Neural progenitor cell (in vitro differentiated cells): ENCODE data around the gene HDDC2. TPM values are rescaled to one million over a fixed set of nuclear protein-coding genes. Genes with fewer than 3 reads are reported as not detected.

Experiments
- DNase-seq: peaks from one replicate; pipeline ENCODE4 v3.0.0-alpha.2; 2016; ENCODE audit warnings: low spot score
- H2AFZ ChIP-seq: fragments of 200-600 bp; sonication (generic); replicated peaks from 2 replicates; pipeline ENCODE4 v1.6.1; 2016; ENCODE audit warnings: antibody characterized with exemption
- H3F3A ChIP-seq: fragments of 200-600 bp; sonication (generic); 2 replicates; pipeline ENCODE4 v1.6.1; 2016; ENCODE audit warnings: antibody characterized with exemption, low read depth
- H3K27ac ChIP-seq: fragments of 200-600 bp; sonication (generic); 2 replicates; pipeline ENCODE4 v1.5.1; 2016; ENCODE audit warnings: mild to moderate bottlenecking
- H3K27me3 ChIP-seq: fragments of 200-600 bp; sonication (generic); 2 replicates; pipeline ENCODE4 v1.6.1; 2016; ENCODE audit warnings: mild to moderate bottlenecking, moderate library complexity
- H3K36me3 ChIP-seq: fragments of 200-600 bp; sonication (generic); 2 replicates; pipeline ENCODE4 v1.5.1; 2016
- H3K4me1 ChIP-seq: fragments of 200-600 bp; sonication (generic); 2 replicates; pipeline ENCODE4 v1.6.1; 2016; ENCODE audit warnings: mixed run types
- H3K4me2 ChIP-seq: fragments of 200-600 bp; sonication (generic); 2 replicates; pipeline ENCODE4 v1.6.1; 2016
- H3K4me3 ChIP-seq: fragments of 200-600 bp; sonication (generic); 2 replicates; pipeline ENCODE4 v1.5.1; 2016
- H3K79me2 ChIP-seq: fragments of 200-600 bp; sonication (generic); 2 replicates; pipeline ENCODE4 v1.6.1; 2016; ENCODE audit warnings: low read depth
- H3K9ac ChIP-seq: fragments of 200-600 bp; sonication (generic); 2 replicates; pipeline ENCODE4 v1.6.1; 2016
- H3K9me3 ChIP-seq: fragments of 200-600 bp; sonication (generic); 2 replicates; pipeline ENCODE4 v1.5.1; 2016; ENCODE audit warnings: low read depth
- H4K20me1 ChIP-seq: fragments of 200-600 bp; sonication (generic); 2 replicates; pipeline ENCODE4 v1.6.1; 2016; ENCODE audit warnings: low read depth
- H3K27ac Mint-ChIP-seq: 3 replicates; pipeline ENCODE4 v1.8.0; 2021; ENCODE audit warnings: mixed read lengths
- H3K27me3 Mint-ChIP-seq: 2 replicates; pipeline ENCODE4 v1.8.0; 2022; ENCODE audit warnings: low read depth, mild to moderate bottlenecking, inconsistent platforms, moderate library complexity, mixed read lengths; ENCODE audit not compliant: insufficient read depth
- H3K36me3 Mint-ChIP-seq: 3 replicates; pipeline ENCODE4 v1.8.0; 2021; ENCODE audit warnings: mixed read lengths
- H3K4me1 Mint-ChIP-seq: 3 replicates; pipeline ENCODE4 v1.8.0; 2021; ENCODE audit warnings: mixed read lengths
- H3K4me3 Mint-ChIP-seq: 3 replicates; pipeline ENCODE4 v1.8.0; 2021; ENCODE audit warnings: mild to moderate bottlenecking, moderate library complexity, mixed read lengths
- H3K9me3 Mint-ChIP-seq: 3 replicates; pipeline ENCODE4 v1.8.0; 2020; ENCODE audit warnings: mixed read lengths
- CTCF ChIP-seq: fragments of 200-600 bp; sonication (generic); IDR thresholded peaks from 2 replicates; pipeline ENCODE4 v1.5.1; 2017; ENCODE audit warnings: antibody characterized with exemption, mild to moderate bottlenecking
- EZH2 ChIP-seq: fragments of 200-600 bp; sonication (generic); IDR thresholded peaks from 2 replicates; pipeline ENCODE4 v1.6.1; 2017; ENCODE audit warnings: antibody characterized with exemption, mild to moderate bottlenecking, moderate library complexity
- EZH2phosphoT487 ChIP-seq: fragments of 200-600 bp; sonication (generic); IDR thresholded peaks from 2 replicates; pipeline ENCODE4 v1.6.1; 2017; ENCODE audit warnings: antibody characterized with exemption
- total RNA-seq: library from RNA; depleted of rRNA; stranded (reverse); fragments of >200 nt; gene quantifications from 2 replicates; pipeline ENCODE4 v1.2.3, GENCODE V29; 2015; ENCODE audit warnings: low replicate concordance

HDDC2 gene
- total RNA-seq, 1 donor from 2014 or later, result 114 TPM

GRCh38 chr6:125267806-125268523, 33.8 kb downstream of the HDDC2 start:
- no peak overlapping the region for H3K9ac ChIP-seq
- Mint-ChIP-seq H3K27me3 (peaks cover 2% of the 10 kb centered on the region), H3K4me1 (no peaks in the 10 kb centered on the region), H3K4me3 (no peak overlapping the region), H3K36me3 (peaks cover 6% of the 10 kb centered on the region), H3K9me3 (no peaks in the 10 kb centered on the region), H3K27ac (no peak overlapping the region)
- H3K27ac ChIP-seq, result no peak overlapping the region
- H4K20me1 ChIP-seq, result no peaks in the 10 kb centered on the region
- no peaks in the 10 kb centered on the region for H3K79me2 ChIP-seq
- TF ChIP-seq EZH2phosphoT487 (no peak), EZH2 (no peak), CTCF (no peak)
- no peaks in the 10 kb centered on the region for H3K4me1 ChIP-seq
- no peak for DNase-seq
- H3K36me3 ChIP-seq, result no peaks in the 10 kb centered on the region
- H3F3A ChIP-seq, result no peaks in the 10 kb centered on the region
- H3K4me3 ChIP-seq, result no peak overlapping the region
- H3K27me3 ChIP-seq, result no peaks in the 10 kb centered on the region
- H3K9me3 ChIP-seq, result no peaks in the 10 kb centered on the region
- no peak overlapping the region for H3K4me2 ChIP-seq
- H2AFZ ChIP-seq, result no peak overlapping the region

GRCh38 chr6:125264476-125264875, 37.3 kb downstream of the HDDC2 start:
- H3K9ac ChIP-seq, result no peak overlapping the region
- no peak overlapping the region for H3K4me3 ChIP-seq
- H3K4me1 ChIP-seq, result no peaks in the 10 kb centered on the region
- Mint-ChIP-seq H3K27ac (no peak overlapping the region), H3K36me3 (no peaks in the 10 kb centered on the region), H3K4me3 (no peak overlapping the region), H3K4me1 (no peaks in the 10 kb centered on the region), H3K27me3 (no peaks in the 10 kb centered on the region), H3K9me3 (no peaks in the 10 kb centered on the region)
- no peaks in the 10 kb centered on the region for H4K20me1 ChIP-seq
- no peak overlapping the region for H3K4me2 ChIP-seq
- H3K79me2 ChIP-seq, result no peaks in the 10 kb centered on the region
- H3K27me3 ChIP-seq, result no peaks in the 10 kb centered on the region
- H3K27ac ChIP-seq, result no peak overlapping the region
- TF ChIP-seq CTCF (no peak), EZH2 (no peak), EZH2phosphoT487 (no peak)
- no peaks in the 10 kb centered on the region for H3K9me3 ChIP-seq
- DNase-seq, result no peak
- H3F3A ChIP-seq, result no peaks in the 10 kb centered on the region
- H3K36me3 ChIP-seq, result no peaks in the 10 kb centered on the region
- H2AFZ ChIP-seq, result no peak overlapping the region

GRCh38 chr6:125262016-125263013, 39.5 kb downstream of the HDDC2 start:
- H3K4me3 Mint-ChIP-seq, result no peak overlapping the region
- no peak for DNase-seq
- H2AFZ ChIP-seq, result no peak overlapping the region
- no peaks in the 10 kb centered on the region for H3K4me1 ChIP-seq
- no peaks in the 10 kb centered on the region for H3K9me3 Mint-ChIP-seq
- no peaks in the 10 kb centered on the region for H3K27me3 Mint-ChIP-seq
- H3F3A ChIP-seq, result no peaks in the 10 kb centered on the region
- H3K9ac ChIP-seq, result no peak overlapping the region
- no peaks in the 10 kb centered on the region for H3K9me3 ChIP-seq
- H4K20me1 ChIP-seq, result no peaks in the 10 kb centered on the region
- no peaks in the 10 kb centered on the region for H3K36me3 ChIP-seq
- no peak overlapping the region for H3K4me2 ChIP-seq
- H3K27ac ChIP-seq, result no peak overlapping the region
- H3K4me3 ChIP-seq, result no peak overlapping the region
- no peaks in the 10 kb centered on the region for H3K79me2 ChIP-seq
- no peaks in the 10 kb centered on the region for H3K36me3 Mint-ChIP-seq
- TF ChIP-seq EZH2, result no peak
- no peak for TF ChIP-seq CTCF
- TF ChIP-seq EZH2phosphoT487, result no peak
- H3K4me1 Mint-ChIP-seq, result no peaks in the 10 kb centered on the region
- H3K27me3 ChIP-seq, result no peaks in the 10 kb centered on the region
- H3K27ac Mint-ChIP-seq, result no peak overlapping the region
